Keratinocyte (primary cell): ENCODE data around the gene GPRC5A.

Source experiments
- EZH2 ChIP-seq: IDR thresholded peaks from one replicate; pipeline ENCODE4 v1.6.1; 2012; ENCODE audit warnings: inconsistent platforms, mild to moderate bottlenecking, low read length, moderate library complexity
- TF ChIP-seq, protein P1 (sequence below), 3 experiments: IDR thresholded peaks in 1 of 3; conservative IDR thresholded peaks in 1 of 3; optimal IDR thresholded peaks in 1 of 3; 2 replicates in 2 of 3; 3 replicates in 1 of 3; pipeline versions ENCODE3 to v1.5.1; 2011; ENCODE audit warnings: low read length in 3 of 3, mild to moderate bottlenecking in 3 of 3, moderate library complexity in 2 of 3, control low read depth in 1 of 3, inconsistent platforms in 1 of 3; ENCODE audit not compliant: insufficient read depth in 2 of 3; ENCODE audit errors: extremely low read depth in 1 of 3

DNA sequence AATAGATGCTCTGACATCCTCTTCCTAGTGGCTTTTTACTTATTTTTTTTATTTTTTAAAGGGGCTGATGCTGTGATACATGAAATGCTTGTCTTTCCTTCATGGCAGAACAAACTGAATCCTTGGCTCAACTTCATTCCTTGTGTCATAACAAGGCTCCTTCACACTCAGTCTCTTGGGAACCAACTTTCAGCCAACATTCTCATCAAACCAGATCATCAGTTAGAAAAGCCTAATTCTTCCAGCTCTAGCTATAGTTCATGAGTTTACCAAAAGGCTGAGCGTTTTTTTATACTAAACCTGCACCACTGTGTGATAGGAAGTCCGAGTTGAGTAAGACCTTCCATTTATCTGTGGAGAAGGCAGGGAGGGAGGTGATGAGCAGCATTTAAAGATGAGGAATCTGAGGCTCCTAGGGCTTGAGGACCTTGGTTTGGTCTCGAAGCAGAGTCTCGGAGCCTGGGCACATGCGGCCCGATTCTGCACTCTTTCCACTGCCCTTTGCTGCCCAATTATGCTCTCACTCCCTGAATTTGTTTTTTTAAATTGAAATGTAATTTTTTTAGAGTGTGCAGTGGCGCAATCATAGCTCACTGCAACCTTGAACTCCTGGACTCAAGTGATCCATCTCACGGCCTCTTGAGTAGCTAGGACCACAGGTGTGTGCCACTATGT is 52.4 kb downstream of the GPRC5A start:
- TF ChIP-seq, protein P1, sequence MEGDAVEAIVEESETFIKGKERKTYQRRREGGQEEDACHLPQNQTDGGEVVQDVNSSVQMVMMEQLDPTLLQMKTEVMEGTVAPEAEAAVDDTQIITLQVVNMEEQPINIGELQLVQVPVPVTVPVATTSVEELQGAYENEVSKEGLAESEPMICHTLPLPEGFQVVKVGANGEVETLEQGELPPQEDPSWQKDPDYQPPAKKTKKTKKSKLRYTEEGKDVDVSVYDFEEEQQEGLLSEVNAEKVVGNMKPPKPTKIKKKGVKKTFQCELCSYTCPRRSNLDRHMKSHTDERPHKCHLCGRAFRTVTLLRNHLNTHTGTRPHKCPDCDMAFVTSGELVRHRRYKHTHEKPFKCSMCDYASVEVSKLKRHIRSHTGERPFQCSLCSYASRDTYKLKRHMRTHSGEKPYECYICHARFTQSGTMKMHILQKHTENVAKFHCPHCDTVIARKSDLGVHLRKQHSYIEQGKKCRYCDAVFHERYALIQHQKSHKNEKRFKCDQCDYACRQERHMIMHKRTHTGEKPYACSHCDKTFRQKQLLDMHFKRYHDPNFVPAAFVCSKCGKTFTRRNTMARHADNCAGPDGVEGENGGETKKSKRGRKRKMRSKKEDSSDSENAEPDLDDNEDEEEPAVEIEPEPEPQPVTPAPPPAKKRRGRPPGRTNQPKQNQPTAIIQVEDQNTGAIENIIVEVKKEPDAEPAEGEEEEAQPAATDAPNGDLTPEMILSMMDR (optimal IDR thresholded peaks at IDR 0.05 in 1 of 3, IDR thresholded peaks at IDR 0.05 in 1 of 3, conservative IDR thresholded peaks at IDR 0.05 in 1 of 3; ENCODE audit: extremely low read depth in 1 of 3, insufficient read depth in 2 of 3, low read length in 3 of 3), result no peak
- TF ChIP-seq EZH2, result no peak
